GM18502 (cell line): ENCODE measurements around the gene SERPINH1.

ENCODE experiments used
- ATAC-seq: cut with Tn5 transposase; IDR thresholded peaks from one replicate; pipeline ENCODE4 v1.9.1; 2021; ENCODE audit warnings: mild to moderate bottlenecking; ENCODE audit not compliant: unreplicated experiment, poor library complexity

The SERPINH1 gene

GRCh38 chr11:75562048-75562835 lies at the start of gene SERPINH1:
TSS of gene SERPINH1 (plus strand) at chr11:75562253. CDS start at chr11:75566350, 4,097 bp downstream.
- ATAC-seq = peak; percentile 84

- ATAC-seq = no peak
Observed at GRCh38 chr11:75513250-75513649, 48.8 kb upstream of the SERPINH1 start.

GRCh38 chr11:75514596-75514995 lies 47.5 kb upstream of the SERPINH1 start:
- ATAC-seq = no peak

GRCh38 chr11:75516140-75516539 lies 45.9 kb upstream of the SERPINH1 start:
- no peak for ATAC-seq

GRCh38 chr11:75516886-75517285 lies 45.2 kb upstream of the SERPINH1 start:
- ATAC-seq = no peak

- ATAC-seq = no peak
Observed at GRCh38 chr11:75518204-75518549, 43.9 kb upstream of the SERPINH1 start.

GRCh38 chr11:75518771-75519653 lies 43.0 kb upstream of the SERPINH1 start:
- no peak for ATAC-seq

GRCh38 chr11:75520688-75521087 lies 41.4 kb upstream of the SERPINH1 start:
- ATAC-seq = no peak

- ATAC-seq = no peak
Observed at GRCh38 chr11:75522286-75523044, 39.6 kb upstream of the SERPINH1 start.

GRCh38 chr11:75523189-75523588 lies 38.9 kb upstream of the SERPINH1 start:
- no peak for ATAC-seq

- no peak for ATAC-seq
Observed at GRCh38 chr11:75523811-75524664, 38.0 kb upstream of the SERPINH1 start.

GRCh38 chr11:75524665-75525432 lies 37.2 kb upstream of the SERPINH1 start:
- no peak for ATAC-seq

GRCh38 chr11:75525433-75526191 lies 36.4 kb upstream of the SERPINH1 start, which contains the start of gene GDPD5:
TSS of gene GDPD5 (minus strand) at chr11:75525941. CDS start at chr11:75477735, 48,206 bp downstream.
- ATAC-seq = peak; percentile 80

- no peak for ATAC-seq
Observed at GRCh38 chr11:75526192-75526541, 35.9 kb upstream of the SERPINH1 start.

- ATAC-seq = no peak
Observed at GRCh38 chr11:75527130-75527529, 34.9 kb upstream of the SERPINH1 start.

- ATAC-seq = no peak
Observed at GRCh38 chr11:75527938-75528735, 33.9 kb upstream of the SERPINH1 start.

- ATAC-seq = no peak
Observed at GRCh38 chr11:75530577-75530976, 31.5 kb upstream of the SERPINH1 start.

GRCh38 chr11:75531325-75531724 lies 30.7 kb upstream of the SERPINH1 start:
- ATAC-seq = no peak
